CD4-positive, alpha-beta memory T cell (primary cell): ENCODE measurements around the gene XPNPEP1. TPM values are rescaled to one million over a fixed set of nuclear protein-coding genes. Genes with fewer than 3 reads are reported as not detected.

Experiments
- CTCF ChIA-PET: fragments of 350-600 bp; sonication (Branson Sonifier 250); formaldehyde crosslinking; loops from one replicate; lab custom pipeline; 2021; ENCODE audit warnings: inconsistent platforms; ENCODE audit not compliant: partially characterized antibody; lab: Charles Lee
- POLR2A ChIA-PET: fragments of 350-600 bp; sonication (Branson Sonifier 250); formaldehyde crosslinking; loops from one replicate; lab custom pipeline; 2021; ENCODE audit not compliant: partially characterized antibody; lab: Charles Lee
- DNase-seq, 5 donors: peaks; one replicate each; pipeline versions ENCODE4 v3.0.0 to v3.0.0-alpha.2; 2020 to 2022; ENCODE audit warnings: mixed read lengths in 1 of 5
- H3K27ac ChIP-seq: one replicate; pipeline ENCODE4 v1.7.0; 2013; ENCODE audit warnings: low read depth, low read length
- H3K27me3 ChIP-seq: 2 replicates; pipeline ENCODE4 v1.7.0; 2013; ENCODE audit warnings: mild to moderate bottlenecking, low read length, moderate library complexity; ENCODE audit not compliant: insufficient read depth
- H3K36me3 ChIP-seq: 2 replicates; pipeline ENCODE4 v1.7.0; 2013; ENCODE audit warnings: mild to moderate bottlenecking, low read length, moderate library complexity; ENCODE audit not compliant: insufficient read depth
- H3K4me1 ChIP-seq: 2 replicates; pipeline ENCODE4 v1.7.0; 2013; ENCODE audit warnings: mild to moderate bottlenecking, low read length, moderate library complexity; ENCODE audit not compliant: insufficient read depth
- H3K4me3 ChIP-seq, 2 donors: one replicate each; pipeline ENCODE4 v1.7.0; 2013; ENCODE audit warnings: low read length in 2 of 2, mild to moderate bottlenecking in 1 of 2
- H3K9me3 ChIP-seq, 2 donors: one replicate each; pipeline ENCODE4 v1.7.0; 2013; ENCODE audit warnings: low read length in 2 of 2, control low read depth in 1 of 2; ENCODE audit not compliant: control insufficient read depth in 1 of 2
- H3K27ac Mint-ChIP-seq, 7 donors: one replicate each; pipeline ENCODE4 v1.8.0; 2020 to 2021; ENCODE audit warnings: mixed read lengths in 7 of 7, mild to moderate bottlenecking in 6 of 7, inconsistent platforms in 3 of 7, moderate library complexity in 3 of 7
- H3K27me3 Mint-ChIP-seq, 2 donors: one replicate each; pipeline ENCODE4 v1.8.0; 2020 to 2021; ENCODE audit warnings: mixed read lengths in 2 of 2
- H3K36me3 Mint-ChIP-seq, 2 donors: one replicate each; pipeline ENCODE4 v1.8.0; 2020 to 2021; ENCODE audit warnings: mixed read lengths in 2 of 2, inconsistent platforms in 1 of 2, mild to moderate bottlenecking in 1 of 2
- H3K4me1 Mint-ChIP-seq, 4 donors: one replicate each; pipeline ENCODE4 v1.8.0; 2020 to 2021; ENCODE audit warnings: mixed read lengths in 4 of 4, mild to moderate bottlenecking in 1 of 4
- H3K4me3 Mint-ChIP-seq, 8 donors: one replicate each; pipeline ENCODE4 v1.8.0; 2020 to 2021; ENCODE audit warnings: mixed read lengths in 8 of 8, mild to moderate bottlenecking in 7 of 8, moderate library complexity in 6 of 8, inconsistent platforms in 3 of 8
- H3K9me3 Mint-ChIP-seq, 8 donors: one replicate each; pipeline ENCODE4 v1.8.0; 2020 to 2021; ENCODE audit warnings: mixed read lengths in 8 of 8, mild to moderate bottlenecking in 5 of 8, inconsistent platforms in 3 of 8, moderate library complexity in 1 of 8
- intact Hi-C: fragments of 100-400 bp; cut with micrococcal nuclease; formaldehyde crosslinking; loops from one replicate; pipeline ENCODE4 v1.15.1; 2023
- polyA plus RNA-seq, 2 donors: library from polyadenylated mRNA; unstranded; fragments of 300-500 nt; fragmentation: Illumina TruSeq; gene quantifications; one replicate each; pipeline ENCODE4 v1.2.3, GENCODE V29; 2021
- total RNA-seq, 2 experiments: library from RNA; stranded (reverse); gene quantifications; one replicate each; pipeline ENCODE4 v1.2.3, GENCODE V29; 2021

XPNPEP1 gene
- total and polyA plus RNA-seq, 4 experiments from 2014 or later = 24.7 to 63.3 (median 49.5) TPM

GRCh38 chr10:109871476-109871875 lies 51.8 kb downstream of the XPNPEP1 start:
- ChIA-PET CTCF (interaction anchor here (1.0 kb wide), 1 partner anchor 10 kb away, joined by 3 read pairs; no protein-coding TSS in a partner anchor), POLR2A (no interaction called here)
- DNase-seq = no peak
- Mint-ChIP-seq H3K4me3 (no peak overlapping the region), H3K36me3 (peaks cover 81 to 94% of the 10 kb centered on the region in 2 donors), H3K27me3 (no peaks in the 10 kb centered on the region), H3K9me3 (peaks cover 0 to 1% (median 0%) of the 10 kb centered on the region in 8 donors), H3K4me1 (no peaks in the 10 kb centered on the region), H3K27ac (no peak overlapping the region)
- H3K4me1 ChIP-seq = no peaks in the 10 kb centered on the region
- H3K9me3 ChIP-seq = no peaks in the 10 kb centered on the region
- H3K27me3 ChIP-seq = no peaks in the 10 kb centered on the region
- intact Hi-C loops = no loop called here
- H3K36me3 ChIP-seq = peaks cover 83% of the 10 kb centered on the region
- no peak overlapping the region for H3K27ac ChIP-seq
- H3K4me3 ChIP-seq = no peak overlapping the region

- intact Hi-C loops = no loop called here
- no peak for DNase-seq
- Histone ChIP-seq H3K4me3 (no peak overlapping the region), H3K27me3 (no peaks in the 10 kb centered on the region), H3K9me3 (no peaks in the 10 kb centered on the region), H3K36me3 (peaks cover 76% of the 10 kb centered on the region), H3K27ac (no peak overlapping the region), H3K4me1 (no peaks in the 10 kb centered on the region)
- H3K4me1 Mint-ChIP-seq = no peaks in the 10 kb centered on the region
- H3K4me3 Mint-ChIP-seq = no peak overlapping the region
- peaks cover 0 to 32% (median 15%) of the 10 kb centered on the region in 8 donors for H3K9me3 Mint-ChIP-seq
- H3K27me3 Mint-ChIP-seq = no peaks in the 10 kb centered on the region
- peaks cover 93 to 96% of the 10 kb centered on the region in 2 donors for H3K36me3 Mint-ChIP-seq
- H3K27ac Mint-ChIP-seq = no peak overlapping the region
- CTCF ChIA-PET = interaction anchor here (1.3 kb wide), 1 partner anchor 15 kb away, joined by 3 read pairs; no protein-coding TSS in a partner anchor
- POLR2A ChIA-PET = no interaction called here
These were observed 56.2 kb downstream of the XPNPEP1 start for GRCh38 chr10:109866995-109867635.

GRCh38 chr10:109866168-109866994 lies 56.9 kb downstream of the XPNPEP1 start:
- intact Hi-C loops = no loop called here
- Mint-ChIP-seq H3K27me3 (no peaks in the 10 kb centered on the region), H3K4me3 (no peak overlapping the region), H3K9me3 (peaks cover 0 to 32% (median 15%) of the 10 kb centered on the region in 8 donors), H3K36me3 (peaks cover 91 to 95% of the 10 kb centered on the region in 2 donors), H3K27ac (no peak overlapping the region), H3K4me1 (no peaks in the 10 kb centered on the region)
- no peak for DNase-seq
- POLR2A ChIA-PET = no interaction called here
- Histone ChIP-seq H3K4me3 (no peak overlapping the region), H3K27ac (no peak overlapping the region), H3K27me3 (no peaks in the 10 kb centered on the region), H3K4me1 (no peaks in the 10 kb centered on the region), H3K9me3 (no peaks in the 10 kb centered on the region), H3K36me3 (peaks cover 69% of the 10 kb centered on the region)
- CTCF ChIA-PET = interaction anchor here (1.1 to 1.4 kb wide), 3 partner anchors 14 to 21 kb away, joined by 3 to 6 read pairs (median 3); no protein-coding TSS in a partner anchor

DNA sequence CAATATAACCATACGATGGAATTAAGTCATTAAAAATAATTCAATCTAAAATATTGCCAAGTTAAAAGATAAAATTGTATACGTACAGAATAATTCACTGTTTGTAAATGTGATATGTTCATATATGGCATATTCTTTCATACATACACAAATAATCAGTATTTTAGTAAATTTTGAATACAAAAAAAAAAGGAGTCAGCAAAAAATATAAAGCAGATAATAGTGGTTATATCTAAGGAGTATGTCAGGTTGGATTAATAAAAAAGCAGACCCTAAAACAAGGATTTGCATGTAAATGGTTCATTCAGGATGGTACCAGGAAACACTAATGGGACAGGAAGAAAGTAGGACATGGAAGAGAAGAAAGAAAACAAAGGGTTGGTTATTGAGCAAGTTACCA lies 59.5 kb downstream of the XPNPEP1 start:
- Histone ChIP-seq H3K27me3 (no peaks in the 10 kb centered on the region), H3K36me3 (peaks cover 44% of the 10 kb centered on the region), H3K4me3 (no peak overlapping the region), H3K9me3 (no peaks in the 10 kb centered on the region), H3K4me1 (no peaks in the 10 kb centered on the region), H3K27ac (no peak overlapping the region)
- DNase-seq = no peak
- no peak overlapping the region for H3K27ac Mint-ChIP-seq
- peaks cover 0 to 32% (median 15%) of the 10 kb centered on the region in 8 donors for H3K9me3 Mint-ChIP-seq
- H3K36me3 Mint-ChIP-seq = peaks cover 82 to 83% of the 10 kb centered on the region in 2 donors
- CTCF ChIA-PET = interaction anchor here (1.4 to 2.5 kb wide), 2 partner anchors 11 to 21 kb away, joined by 4 to 13 read pairs; no protein-coding TSS in a partner anchor
- no peaks in the 10 kb centered on the region for H3K4me1 Mint-ChIP-seq
- POLR2A ChIA-PET = no interaction called here
- no peak overlapping the region for H3K4me3 Mint-ChIP-seq
- H3K27me3 Mint-ChIP-seq = no peaks in the 10 kb centered on the region
- intact Hi-C loops = no loop called here

GRCh38 chr10:109862738-109863137 lies 60.6 kb downstream of the XPNPEP1 start:
- Mint-ChIP-seq H3K9me3 (peaks cover 0 to 32% (median 15%) of the 10 kb centered on the region in 8 donors), H3K4me1 (no peaks in the 10 kb centered on the region), H3K27ac (no peak overlapping the region), H3K27me3 (no peaks in the 10 kb centered on the region), H3K4me3 (no peak overlapping the region), H3K36me3 (peaks cover 71 to 73% of the 10 kb centered on the region in 2 donors)
- peaks cover 35% of the 10 kb centered on the region for H3K36me3 ChIP-seq
- POLR2A ChIA-PET = no interaction called here
- CTCF ChIA-PET = interaction anchor here (0.7 to 2.5 kb wide), 3 partner anchors 10 to 22 kb away, joined by 3 to 13 read pairs (median 4); no protein-coding TSS in a partner anchor
- H3K27ac ChIP-seq = no peak overlapping the region
- H3K4me1 ChIP-seq = no peaks in the 10 kb centered on the region
- H3K9me3 ChIP-seq = no peaks in the 10 kb centered on the region
- intact Hi-C loops = no loop called here
- DNase-seq = no peak
- no peaks in the 10 kb centered on the region for H3K27me3 ChIP-seq
- no peak overlapping the region for H3K4me3 ChIP-seq

- Mint-ChIP-seq H3K27ac (no peak overlapping the region), H3K4me3 (no peak overlapping the region), H3K4me1 (no peaks in the 10 kb centered on the region), H3K27me3 (no peaks in the 10 kb centered on the region), H3K9me3 (peaks cover 0 to 32% (median 15%) of the 10 kb centered on the region in 8 donors), H3K36me3 (peaks cover 64 to 66% of the 10 kb centered on the region in 2 donors)
- no peak for DNase-seq
- H3K36me3 ChIP-seq = peaks cover 28% of the 10 kb centered on the region
- H3K27me3 ChIP-seq = no peaks in the 10 kb centered on the region
- H3K4me3 ChIP-seq = no peak overlapping the region
- no peaks in the 10 kb centered on the region for H3K9me3 ChIP-seq
- CTCF ChIA-PET = interaction anchor here (2.5 kb wide), 1 partner anchor 9 kb away, joined by 13 read pairs; no protein-coding TSS in a partner anchor
- no peaks in the 10 kb centered on the region for H3K4me1 ChIP-seq
- no peak overlapping the region for H3K27ac ChIP-seq
- POLR2A ChIA-PET = no interaction called here
- intact Hi-C loops = no loop called here
These were observed 61.3 kb downstream of the XPNPEP1 start for GRCh38 chr10:109862041-109862440.

- H3K36me3 ChIP-seq = peaks cover 20% of the 10 kb centered on the region
- peaks cover 55 to 59% of the 10 kb centered on the region in 2 donors for H3K36me3 Mint-ChIP-seq
- H3K9me3 Mint-ChIP-seq = peaks cover 0 to 32% (median 15%) of the 10 kb centered on the region in 8 donors
- no peak overlapping the region for H3K27ac ChIP-seq
- no peaks in the 10 kb centered on the region for H3K9me3 ChIP-seq
- H3K27me3 Mint-ChIP-seq = no peaks in the 10 kb centered on the region
- no peaks in the 10 kb centered on the region for H3K27me3 ChIP-seq
- H3K4me1 Mint-ChIP-seq = no peaks in the 10 kb centered on the region
- H3K4me3 ChIP-seq = no peak overlapping the region
- no peak for DNase-seq
- H3K4me1 ChIP-seq = no peaks in the 10 kb centered on the region
- H3K27ac Mint-ChIP-seq = no peak overlapping the region
- intact Hi-C loops = no loop called here
- ChIA-PET POLR2A (no interaction called here), CTCF (no interaction called here)
- no peak overlapping the region for H3K4me3 Mint-ChIP-seq
These were observed 62.2 kb downstream of the XPNPEP1 start for GRCh38 chr10:109861081-109861480.
